GM10248 (cell line): ENCODE results near the gene SSBP3.

Experiments
- CTCF ChIA-PET: fragments of 300-600 bp; sonication (Branson Sonifier 250); formaldehyde crosslinking; extraction: SDS; loops from one replicate; lab custom pipeline; 2021; ENCODE audit warnings: antibody characterized with exemption; lab: Yijun Ruan, JAX
- POLR2A ChIA-PET: fragments of 350-650 bp; sonication (Branson Sonifier 250); formaldehyde crosslinking; extraction: SDS; loops from one replicate; lab custom pipeline; 2020; ENCODE audit warnings: antibody characterized with exemption; lab: Yijun Ruan, JAX
- DNase-seq: peaks from one replicate; pipeline ENCODE4 v3.0.0; 2012; ENCODE audit errors: extremely low spot score
- TF ChIP-seq, protein P1 (sequence below): IDR thresholded peaks from 2 replicates; pipeline ENCODE4 v1.5.1; 2012; ENCODE audit warnings: mild to moderate bottlenecking, low read depth; ENCODE audit errors: extremely low read depth, missing control alignments, control extremely low read depth

Gene SSBP3

DNA sequence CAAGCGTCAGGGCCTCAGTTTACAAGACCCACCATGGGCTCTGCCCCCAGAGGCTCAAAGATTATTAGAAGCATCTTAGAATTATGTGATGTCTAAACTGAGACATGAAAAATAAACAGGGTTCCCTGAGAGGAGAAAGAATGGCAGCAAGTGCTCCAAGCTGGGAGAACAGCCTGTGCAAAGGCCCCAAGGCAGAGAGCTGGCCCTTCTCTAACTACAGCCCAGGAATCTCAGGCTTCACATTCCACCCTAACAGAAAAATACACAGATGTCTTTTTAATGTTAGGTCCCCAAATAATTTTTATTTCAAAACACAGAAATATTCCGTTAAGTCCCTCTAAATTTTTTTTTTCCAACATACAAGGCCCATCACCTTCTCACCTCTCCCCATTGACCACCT is 21.7 kb downstream of the SSBP3 start:
- POLR2A ChIA-PET, result no interaction called here
- DNase-seq, result no peak
- CTCF ChIA-PET, result interaction anchor here (1.1 to 1.3 kb wide), 2 partner anchors 8 to 26 kb away, joined by 4 to 5 read pairs; no protein-coding TSS in a partner anchor
- TF ChIP-seq, protein P1, sequence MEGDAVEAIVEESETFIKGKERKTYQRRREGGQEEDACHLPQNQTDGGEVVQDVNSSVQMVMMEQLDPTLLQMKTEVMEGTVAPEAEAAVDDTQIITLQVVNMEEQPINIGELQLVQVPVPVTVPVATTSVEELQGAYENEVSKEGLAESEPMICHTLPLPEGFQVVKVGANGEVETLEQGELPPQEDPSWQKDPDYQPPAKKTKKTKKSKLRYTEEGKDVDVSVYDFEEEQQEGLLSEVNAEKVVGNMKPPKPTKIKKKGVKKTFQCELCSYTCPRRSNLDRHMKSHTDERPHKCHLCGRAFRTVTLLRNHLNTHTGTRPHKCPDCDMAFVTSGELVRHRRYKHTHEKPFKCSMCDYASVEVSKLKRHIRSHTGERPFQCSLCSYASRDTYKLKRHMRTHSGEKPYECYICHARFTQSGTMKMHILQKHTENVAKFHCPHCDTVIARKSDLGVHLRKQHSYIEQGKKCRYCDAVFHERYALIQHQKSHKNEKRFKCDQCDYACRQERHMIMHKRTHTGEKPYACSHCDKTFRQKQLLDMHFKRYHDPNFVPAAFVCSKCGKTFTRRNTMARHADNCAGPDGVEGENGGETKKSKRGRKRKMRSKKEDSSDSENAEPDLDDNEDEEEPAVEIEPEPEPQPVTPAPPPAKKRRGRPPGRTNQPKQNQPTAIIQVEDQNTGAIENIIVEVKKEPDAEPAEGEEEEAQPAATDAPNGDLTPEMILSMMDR, result no peak

DNA sequence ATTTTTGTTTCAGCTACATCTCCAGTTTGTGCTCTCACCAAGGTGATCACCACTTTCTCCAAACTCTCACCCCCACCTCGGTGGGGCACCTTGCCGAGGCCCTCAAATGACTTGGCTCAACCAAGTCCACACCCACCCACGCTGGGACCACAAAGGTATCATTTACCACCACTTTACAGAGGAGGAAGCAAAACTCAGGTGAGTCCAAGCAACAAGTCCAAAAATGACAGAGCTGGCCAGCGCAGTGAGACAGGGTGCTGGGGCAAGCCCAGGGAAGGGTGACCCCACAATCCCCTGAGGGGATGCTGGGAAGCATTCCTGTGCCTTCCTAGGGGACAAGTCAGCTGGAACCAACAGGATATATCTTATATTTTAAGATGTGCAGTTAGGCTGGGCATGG is 24.7 kb downstream of the SSBP3 start:
- POLR2A ChIA-PET, result interaction anchor here (0.6 kb wide), 1 partner anchor 514 kb away, joined by 3 read pairs; no protein-coding TSS in a partner anchor

DNA sequence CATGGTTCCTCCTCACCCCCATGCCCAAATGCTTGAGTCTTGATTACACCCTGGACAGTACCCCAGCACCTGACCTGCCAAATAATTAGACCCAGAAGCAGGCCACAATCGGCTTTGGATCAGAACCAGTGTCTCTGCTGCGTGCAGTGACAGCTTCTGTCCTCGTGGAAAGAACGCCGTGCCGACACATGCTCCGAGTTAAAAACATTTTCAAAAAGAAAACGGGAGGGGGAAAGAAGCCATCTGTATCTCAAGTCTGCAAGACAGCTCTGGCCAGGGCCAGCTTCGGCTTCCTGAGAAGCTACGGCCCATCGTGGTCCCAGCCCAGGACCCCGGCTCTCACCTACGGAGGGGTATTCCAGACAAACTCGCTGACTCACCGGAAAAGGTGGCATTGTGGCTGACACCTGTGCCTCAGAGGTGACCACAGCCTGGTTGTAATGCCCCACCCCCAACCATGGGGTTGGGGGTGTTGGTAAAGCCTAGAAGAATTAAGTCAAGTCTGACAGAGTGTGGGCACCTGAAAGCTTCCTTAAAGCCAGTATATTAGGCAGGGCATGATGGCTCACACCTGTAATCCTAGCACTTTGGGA is 25.8 kb downstream of the SSBP3 start:
- DNase-seq, result no peak
- POLR2A ChIA-PET, result no interaction called here
- CTCF ChIA-PET, result interaction anchor here (2.3 kb wide), 1 partner anchor 13 kb away, joined by 5 read pairs; no protein-coding TSS in a partner anchor
- TF ChIP-seq, protein P1, result no peak

More for the DNA sequence above, 24.7 kb downstream of the SSBP3 start:
- DNase-seq, result peak; percentile 51
- TF ChIP-seq, protein P1, result no peak
- CTCF ChIA-PET, result interaction anchor here (1.3 to 2.3 kb wide), 2 partner anchors 14 to 15 kb away, joined by 3 to 5 read pairs; no protein-coding TSS in a partner anchor

DNA sequence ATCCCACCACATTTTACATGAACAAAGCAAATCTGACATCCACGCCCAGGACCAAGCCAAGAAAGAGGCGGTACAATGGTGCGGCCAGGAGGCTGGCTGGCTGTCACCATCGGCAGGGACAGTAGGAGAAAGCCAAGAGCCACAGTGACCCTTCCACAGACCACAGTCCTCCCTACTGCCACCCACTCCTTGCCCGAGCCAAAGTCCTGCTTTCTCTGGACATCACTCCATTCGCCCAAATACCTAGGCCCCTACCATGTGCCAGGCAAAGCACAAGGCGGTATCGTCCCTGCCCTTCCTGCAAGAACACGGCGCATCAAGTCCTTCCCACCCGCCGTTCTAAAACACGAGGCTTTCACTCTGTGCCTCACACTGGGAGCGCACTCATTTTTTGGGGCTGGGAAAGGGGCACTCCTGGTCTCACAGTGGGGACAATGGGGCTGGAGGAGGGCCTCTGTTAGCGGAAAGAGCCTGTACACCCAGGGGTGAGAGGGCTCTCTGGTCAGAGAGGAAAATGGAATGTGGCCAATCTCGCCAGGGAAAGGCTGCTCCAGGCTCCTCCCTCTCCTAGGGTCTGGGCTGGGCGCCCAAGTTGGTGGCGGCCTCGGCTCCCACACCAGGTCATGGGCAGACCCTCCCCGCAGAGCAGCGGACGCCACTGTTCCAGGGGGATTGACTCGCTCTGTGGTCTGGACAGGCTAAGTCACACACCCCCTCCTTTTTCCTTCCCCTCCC is 26.5 kb downstream of the SSBP3 start:
- CTCF ChIA-PET, result interaction anchor here (2.3 kb wide), 1 partner anchor 12 kb away, joined by 5 read pairs; no protein-coding TSS in a partner anchor
- POLR2A ChIA-PET, result no interaction called here

DNA sequence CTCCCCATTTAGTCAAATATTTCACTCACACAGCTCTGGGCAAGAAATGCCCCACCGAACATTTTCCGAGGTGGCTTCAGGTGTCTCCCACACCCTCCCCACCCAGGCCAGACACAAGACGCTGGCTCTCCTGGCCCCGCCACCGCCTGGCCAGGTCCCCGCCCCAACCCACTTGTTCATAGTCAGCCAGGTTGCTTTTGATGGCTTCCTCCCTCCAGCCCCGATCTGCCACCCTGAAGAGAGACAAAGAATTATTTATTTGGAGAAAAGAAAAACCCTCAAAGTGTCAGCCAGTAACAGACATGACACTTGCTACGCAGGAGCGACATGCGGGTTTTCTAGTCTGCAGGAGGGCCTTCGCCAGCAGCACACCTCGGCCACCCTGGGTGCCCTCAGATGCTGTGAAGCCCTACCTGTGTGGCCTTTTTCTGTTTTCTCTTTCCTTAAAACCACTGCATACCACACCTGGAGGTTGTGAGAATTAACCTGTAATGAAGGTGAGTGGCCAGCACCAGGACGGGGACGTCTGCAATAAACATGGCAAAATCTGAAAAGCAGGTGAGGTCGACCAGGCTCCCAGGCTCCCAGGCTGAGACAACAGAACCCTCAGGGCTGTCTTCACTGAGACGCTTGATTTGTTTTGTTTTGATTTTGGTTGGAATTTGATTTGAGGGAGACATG is 27.2 kb downstream of the SSBP3 start:
- TF ChIP-seq, protein P1, result no peak
- CTCF ChIA-PET, result interaction anchor here (1.1 kb wide), 1 partner anchor 9 kb away, joined by 5 read pairs; no protein-coding TSS in a partner anchor
- DNase-seq, result no peak
- POLR2A ChIA-PET, result no interaction called here

More for the DNA sequence above, 26.5 kb downstream of the SSBP3 start:
- DNase-seq, result no peak
- TF ChIP-seq, protein P1, result no peak
